HG03565 (cell line): ENCODE results near the gene S100A10.

Experiments
- ATAC-seq: cut with Tn5 transposase; IDR thresholded peaks from one replicate; pipeline ENCODE4 v1.9.1; 2021; ENCODE audit warnings: mild to moderate bottlenecking, moderate library complexity; ENCODE audit not compliant: unreplicated experiment

S100A10 gene

DNA sequence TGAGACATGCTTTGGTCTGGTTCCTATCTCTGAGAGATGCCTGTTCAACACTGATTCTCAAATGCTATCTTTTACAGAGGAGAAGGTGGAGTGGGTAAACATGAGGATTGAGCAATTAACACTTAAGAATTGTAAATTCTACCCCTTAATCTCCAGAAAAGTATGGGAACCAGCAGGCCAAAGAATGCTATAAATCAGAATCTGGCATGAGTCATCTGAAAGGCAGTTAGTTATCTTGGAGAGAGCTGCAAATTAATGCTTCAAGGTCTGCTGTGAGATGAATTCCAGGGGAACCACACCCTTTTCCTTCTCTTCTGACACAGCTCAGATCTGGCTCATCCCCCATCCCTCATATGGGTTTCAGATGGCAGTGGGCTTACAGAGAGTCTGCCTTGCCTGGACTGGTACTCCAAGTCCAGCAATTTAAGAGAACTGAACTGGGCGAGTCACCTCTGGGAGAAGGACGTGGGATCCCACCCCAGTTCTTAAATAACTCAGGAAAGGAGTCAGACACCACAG is 5.2 kb downstream of the S100A10 start:
- no peak for ATAC-seq

DNA sequence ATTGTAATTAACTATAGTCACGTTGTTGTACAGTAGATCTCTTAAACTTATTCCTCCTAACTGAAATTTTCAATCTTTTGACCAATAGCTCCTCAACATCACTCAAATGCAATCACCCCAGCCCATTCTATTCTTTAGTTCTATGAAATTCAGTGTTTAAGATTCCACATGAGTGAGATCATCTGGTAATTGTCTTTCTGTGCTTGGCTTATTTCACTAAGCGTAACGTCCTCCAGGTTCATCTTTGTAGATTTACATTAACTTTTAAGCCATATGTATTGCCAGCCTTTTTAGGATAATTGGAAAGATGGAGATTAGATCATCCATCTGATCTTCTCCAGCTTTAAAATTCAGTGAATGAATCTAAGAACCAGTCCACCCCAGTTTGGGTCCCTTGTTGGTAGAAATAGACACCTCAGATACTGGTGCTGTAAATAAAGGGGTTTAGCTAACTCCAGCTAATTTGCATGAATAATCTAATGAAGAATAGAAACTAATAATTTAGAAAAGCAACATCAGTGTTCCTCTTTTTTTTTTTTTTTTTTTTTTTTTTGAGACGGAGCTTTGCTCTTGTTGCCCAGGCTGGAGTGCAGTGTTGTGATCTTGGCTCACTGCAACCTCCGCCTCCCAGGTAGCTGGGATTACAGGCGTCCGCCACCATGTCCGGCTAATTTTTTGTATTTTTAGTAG is 7.0 kb downstream of the S100A10 start:
- no peak for ATAC-seq

GRCh38 chr1:151985768-151986167 is 7.9 kb downstream of the S100A10 start:
- no peak for ATAC-seq

- no peak for ATAC-seq
Measured at GRCh38 chr1:151985270-151985669, 8.4 kb downstream of the S100A10 start.

- peak; percentile 81 for ATAC-seq
Measured at GRCh38 chr1:151984313-151984956, 9.2 kb downstream of the S100A10 start.

DNA sequence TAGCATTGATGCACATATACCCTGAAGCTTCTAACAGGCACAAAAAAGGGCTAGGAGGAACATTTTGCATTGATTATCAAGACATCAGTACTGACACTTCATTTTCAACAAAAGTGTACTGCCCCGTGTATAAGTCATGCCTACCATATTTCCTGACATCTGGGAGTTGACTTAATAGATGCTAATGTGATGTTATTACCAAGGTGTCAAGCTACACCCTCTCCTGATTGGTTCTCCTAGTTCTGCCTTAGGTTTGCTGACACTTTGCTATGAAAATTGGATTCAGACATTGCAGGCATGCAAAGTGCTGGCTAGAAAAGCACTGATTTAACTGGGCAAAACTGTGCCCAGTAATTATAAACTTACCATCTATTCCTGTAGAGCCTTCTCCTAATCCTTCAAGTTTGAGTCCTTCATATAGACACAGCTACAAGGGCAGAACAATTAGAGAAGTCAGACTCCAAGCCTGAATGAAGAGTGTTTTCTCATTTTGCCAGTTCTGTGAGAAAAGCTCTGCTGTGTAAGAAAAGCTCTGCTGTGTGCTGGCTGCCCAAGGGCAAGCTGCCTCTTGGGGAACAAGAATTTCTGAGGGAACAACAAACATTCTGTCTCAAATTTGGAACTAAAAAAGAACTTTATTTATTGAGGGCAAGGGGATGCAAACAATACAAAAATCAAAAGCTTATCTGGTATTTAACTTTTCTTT is 11.2 kb downstream of the S100A10 start:
- ATAC-seq = no peak

GRCh38 chr1:151981178-151981525 is 12.5 kb downstream of the S100A10 start:
- no peak for ATAC-seq

DNA sequence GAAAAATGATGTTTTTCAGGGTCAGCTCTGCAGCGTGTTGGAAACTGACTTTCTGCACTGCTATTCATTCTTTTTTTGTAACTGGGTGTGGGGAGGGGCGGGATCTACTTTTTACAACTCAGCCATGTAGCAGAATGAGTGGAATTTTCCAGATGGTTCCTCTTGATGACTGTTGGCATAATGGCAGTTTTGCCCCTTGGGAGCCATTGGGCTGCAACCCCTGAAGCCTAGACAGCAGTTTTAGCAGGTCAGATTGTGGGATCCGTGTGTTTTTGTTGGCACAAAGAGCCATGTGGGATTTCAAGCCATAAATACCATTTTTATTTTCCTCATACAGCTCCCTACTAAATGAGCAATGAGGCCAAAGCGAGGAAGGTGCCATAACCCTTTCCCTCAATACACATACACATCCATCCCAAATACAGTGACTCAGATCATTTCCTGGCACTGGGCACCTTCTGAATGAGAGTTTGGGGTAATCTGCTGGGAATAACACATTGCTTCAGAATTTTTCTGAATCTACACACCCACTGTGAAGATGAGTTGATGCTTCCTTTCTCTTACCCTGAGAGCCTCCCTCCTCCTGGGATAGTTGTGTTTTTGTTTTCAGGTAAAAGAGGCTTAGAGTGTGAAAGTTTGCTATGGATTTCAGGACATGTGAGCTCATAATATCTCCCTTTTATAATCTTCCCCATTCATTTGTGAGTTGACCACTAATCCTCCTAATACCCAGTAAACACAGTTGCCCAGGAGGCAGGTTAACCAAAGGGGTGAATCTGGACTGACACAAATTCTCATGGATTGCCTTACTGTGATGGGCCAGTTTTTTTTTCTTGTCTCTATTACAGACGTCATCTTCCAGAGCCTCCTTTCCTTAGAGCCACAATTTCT is 13.1 kb downstream of the S100A10 start:
- ATAC-seq = no peak

GRCh38 chr1:151978922-151979321 is 14.7 kb downstream of the S100A10 start:
- no peak for ATAC-seq

DNA sequence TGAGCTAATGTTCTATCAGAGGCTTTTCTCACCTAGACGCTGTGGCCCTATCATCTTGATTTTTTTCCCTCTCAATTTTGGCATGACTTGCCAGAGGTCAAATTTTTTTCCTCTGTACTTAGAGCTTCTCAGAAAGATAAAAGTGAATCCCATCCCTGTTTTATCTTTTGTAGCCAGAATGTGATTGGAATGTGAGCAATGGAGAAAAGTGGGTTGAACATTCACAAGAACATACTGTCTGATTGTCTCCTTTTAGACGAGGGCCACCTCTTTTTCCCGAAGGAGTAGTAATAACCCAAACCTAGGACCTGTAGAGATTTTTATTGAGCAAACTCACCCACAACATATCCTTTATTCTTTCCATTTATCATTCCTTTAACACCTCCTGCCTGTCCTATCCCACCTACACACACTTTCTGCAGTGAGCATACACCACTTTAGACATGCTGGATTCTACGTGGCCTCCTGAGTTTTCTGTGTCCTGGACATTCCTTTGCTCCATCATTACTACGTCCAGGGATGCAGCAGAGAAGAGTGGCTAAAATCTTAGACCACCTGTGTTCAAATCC is 15.9 kb downstream of the S100A10 start:
- no peak for ATAC-seq

DNA sequence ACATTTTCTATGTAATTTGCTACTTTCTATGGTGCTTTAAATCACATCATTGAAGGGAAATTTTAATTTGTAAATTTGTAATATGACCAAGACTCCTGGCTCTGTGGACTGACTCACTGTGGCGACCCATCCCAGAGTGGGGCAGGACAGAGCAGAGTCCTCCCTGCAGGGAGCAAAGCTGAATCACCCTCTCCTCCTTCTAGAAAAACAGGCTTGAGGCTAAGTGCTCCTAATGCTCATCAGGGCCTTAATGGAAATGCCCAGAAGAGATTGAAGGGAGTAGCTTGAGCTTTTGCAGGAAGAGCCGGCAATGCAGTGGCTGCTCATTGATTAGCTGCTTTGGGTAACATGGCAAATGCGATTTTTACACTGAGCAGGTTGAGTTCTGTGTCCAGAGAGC is 16.8 kb downstream of the S100A10 start:
- ATAC-seq = no peak

DNA sequence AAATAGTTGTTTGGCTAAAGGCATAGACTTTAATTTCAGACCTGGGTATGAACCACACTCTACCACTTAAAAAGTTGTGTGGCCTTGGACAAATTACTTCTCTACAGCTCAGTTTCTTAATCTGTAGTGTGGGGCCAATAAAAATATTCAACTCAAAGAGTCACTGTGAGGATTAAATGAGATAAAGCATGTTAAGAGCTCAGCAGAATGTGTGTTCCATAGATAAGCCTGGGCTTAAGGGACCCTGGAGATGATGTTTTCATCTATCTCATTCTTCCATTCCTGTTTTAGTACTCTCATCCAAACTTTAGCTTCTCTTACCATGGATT is 17.7 kb downstream of the S100A10 start:
- ATAC-seq = no peak

- ATAC-seq = no peak
Measured at GRCh38 chr1:151975311-151976014, 18.2 kb downstream of the S100A10 start.

- no peak for ATAC-seq
Measured at GRCh38 chr1:151972542-151973248, 21.0 kb downstream of the S100A10 start.

- no peak for ATAC-seq
Measured at GRCh38 chr1:151970626-151971025, 23.0 kb downstream of the S100A10 start.

DNA sequence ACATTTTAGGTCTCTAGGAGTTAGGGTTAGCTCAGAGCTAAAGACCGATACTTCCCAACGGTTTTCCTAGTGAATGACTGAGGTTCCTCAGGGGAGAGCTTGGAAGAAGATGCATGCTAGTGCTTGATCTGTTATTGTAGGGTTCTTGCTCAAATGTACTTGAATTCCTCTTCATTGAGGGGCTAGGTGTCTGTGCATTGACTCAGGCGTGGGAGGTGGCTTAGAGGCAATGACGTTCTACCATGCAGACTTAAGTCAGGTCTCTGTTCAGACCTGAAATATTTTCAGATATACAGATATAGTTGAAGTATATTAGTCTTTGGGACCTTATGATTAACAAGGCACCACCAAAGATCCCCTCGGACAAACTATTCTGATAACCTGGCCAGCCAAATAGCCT is 23.5 kb downstream of the S100A10 start:
- no peak for ATAC-seq

- ATAC-seq = no peak
Measured at GRCh38 chr1:151968791-151969399, 24.8 kb downstream of the S100A10 start.

- ATAC-seq = no peak
Measured at GRCh38 chr1:151968058-151968457, 25.6 kb downstream of the S100A10 start.

- ATAC-seq = no peak
Measured at GRCh38 chr1:151967091-151967490, 26.6 kb downstream of the S100A10 start.
